HPDE6-E6E7 (cell line): Measurements from ENCODE around the gene MITD1.
"Not testable (repeated sequence)": the region's sequence is repeated elsewhere in the genome, so short reads cannot be mapped to it uniquely, and the experiment has no call there.

Experiments
- DNase-seq: peaks from one replicate; pipeline ENCODE4 v3.0.0; 2011; ENCODE audit warnings: missing footprints; ENCODE audit errors: extremely low spot score

MITD1 gene

DNA sequence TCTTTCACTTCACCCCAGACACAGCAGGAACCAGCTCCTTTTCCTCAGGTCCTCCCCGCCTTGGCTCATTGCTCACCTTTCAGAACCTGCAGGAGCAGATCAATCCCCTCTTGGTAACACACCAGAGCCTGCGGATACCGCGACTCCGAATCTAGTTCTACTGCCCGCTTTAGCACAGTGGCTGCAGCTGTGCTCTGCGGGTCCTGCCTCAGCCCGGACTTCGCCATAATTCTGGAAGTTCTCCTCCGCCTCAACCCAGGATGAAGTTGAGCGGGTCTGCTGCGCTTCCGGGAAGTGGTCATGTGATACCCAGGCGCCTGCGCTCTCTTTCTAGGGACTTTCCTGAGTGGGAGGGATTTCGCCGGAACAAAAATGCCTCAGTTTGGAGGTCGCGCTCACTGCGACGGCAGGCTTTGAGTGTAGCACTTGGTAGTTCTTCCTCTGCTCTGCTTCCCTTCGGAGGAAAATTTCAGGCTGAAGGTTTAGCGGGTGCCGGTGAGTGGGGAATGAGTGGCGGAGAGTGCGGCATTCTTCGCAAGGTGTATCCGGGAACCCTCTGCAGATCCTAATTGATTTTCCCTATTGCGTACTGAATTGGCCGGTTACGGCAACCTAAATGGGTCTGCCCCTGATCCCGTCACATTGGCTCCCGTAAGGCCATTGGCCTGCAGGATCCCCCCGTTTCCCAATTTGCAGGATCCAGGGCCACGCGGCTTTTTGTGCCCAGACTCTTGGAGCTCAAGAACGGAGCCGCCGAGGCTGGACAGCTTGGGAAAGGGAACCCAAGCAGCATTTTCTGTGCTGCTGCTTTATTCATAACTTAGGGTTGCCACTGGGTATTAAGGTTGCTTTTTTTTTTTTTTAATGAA is at the start of gene MITD1, which contains the start of gene MRPL30:
TSS of gene MITD1 (minus strand) at position 304 of the 869 bp plus-strand sequence. CDS start at position 227, 77 bp downstream.
TSS of gene MRPL30 (plus strand) at position 430 of the 869 bp plus-strand sequence. CDS start 5,020 bp downstream, outside the sequence.
- peak; percentile 80 for DNase-seq

DNA sequence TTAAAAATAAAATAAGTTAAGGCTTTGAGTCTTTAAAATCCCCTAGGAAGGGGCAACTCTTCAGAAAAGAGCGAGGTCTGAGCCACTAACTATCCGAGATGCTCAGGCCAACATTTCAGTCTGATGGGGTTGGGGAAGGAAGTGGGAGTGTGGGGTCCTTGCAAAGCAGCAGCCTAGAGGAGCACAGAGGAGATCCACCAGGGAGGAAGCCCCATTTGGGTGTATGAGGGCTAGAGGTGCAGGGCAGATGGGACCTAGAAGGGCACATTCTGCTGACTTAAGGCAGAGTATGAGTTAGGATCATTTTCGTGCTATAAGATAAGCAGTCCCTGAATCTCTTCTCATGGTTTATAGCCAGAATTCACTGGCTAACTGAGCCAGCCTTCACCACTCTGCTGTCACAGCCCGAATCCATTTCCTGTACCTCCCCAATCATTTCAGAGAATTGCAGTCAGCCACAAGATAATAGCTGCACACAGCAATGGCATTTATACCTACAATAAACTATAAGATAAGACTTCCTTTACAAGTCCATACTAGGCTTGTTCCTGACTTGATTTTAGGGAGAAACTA is 37.2 kb upstream of the MITD1 start:
- DNase-seq = no peak

DNA sequence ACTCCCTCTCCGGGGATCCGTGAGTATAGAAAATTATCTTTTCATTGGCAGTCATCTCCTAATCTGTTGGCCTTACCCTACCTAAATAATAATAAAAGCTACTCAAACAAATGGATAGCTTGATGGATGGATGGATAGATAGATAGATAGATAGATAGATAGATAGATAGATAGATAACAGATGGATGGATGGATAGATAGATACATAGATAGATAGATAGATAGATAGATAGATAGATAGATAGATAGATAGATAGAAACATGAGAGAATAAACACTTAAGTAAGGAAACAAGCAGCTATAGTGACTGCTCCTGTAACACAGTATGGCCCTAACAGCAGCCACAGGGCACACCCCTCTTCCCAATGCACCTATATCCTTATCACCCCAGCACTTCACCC is 35.2 kb upstream of the MITD1 start:
- no peak for DNase-seq

DNA sequence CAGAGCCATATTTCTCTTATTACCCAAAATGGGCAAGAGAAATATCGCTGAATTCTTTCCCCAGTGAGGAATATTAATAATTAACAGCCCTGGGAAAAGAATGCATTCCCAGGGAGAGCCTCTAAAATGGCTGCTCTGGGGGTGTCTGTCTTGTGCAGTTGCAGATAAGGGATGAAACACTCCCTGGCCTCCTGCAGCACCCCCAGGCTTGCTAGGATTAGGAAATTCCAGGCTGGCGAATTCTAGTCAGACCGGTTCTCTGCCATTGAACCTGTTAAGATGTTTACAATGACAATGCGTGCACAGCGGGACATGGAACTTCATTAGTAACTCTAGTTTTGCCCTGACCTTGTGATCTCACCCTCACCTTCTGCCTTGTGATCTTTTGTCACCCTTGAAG is 24.6 kb upstream of the MITD1 start:
- no peak for DNase-seq

DNA sequence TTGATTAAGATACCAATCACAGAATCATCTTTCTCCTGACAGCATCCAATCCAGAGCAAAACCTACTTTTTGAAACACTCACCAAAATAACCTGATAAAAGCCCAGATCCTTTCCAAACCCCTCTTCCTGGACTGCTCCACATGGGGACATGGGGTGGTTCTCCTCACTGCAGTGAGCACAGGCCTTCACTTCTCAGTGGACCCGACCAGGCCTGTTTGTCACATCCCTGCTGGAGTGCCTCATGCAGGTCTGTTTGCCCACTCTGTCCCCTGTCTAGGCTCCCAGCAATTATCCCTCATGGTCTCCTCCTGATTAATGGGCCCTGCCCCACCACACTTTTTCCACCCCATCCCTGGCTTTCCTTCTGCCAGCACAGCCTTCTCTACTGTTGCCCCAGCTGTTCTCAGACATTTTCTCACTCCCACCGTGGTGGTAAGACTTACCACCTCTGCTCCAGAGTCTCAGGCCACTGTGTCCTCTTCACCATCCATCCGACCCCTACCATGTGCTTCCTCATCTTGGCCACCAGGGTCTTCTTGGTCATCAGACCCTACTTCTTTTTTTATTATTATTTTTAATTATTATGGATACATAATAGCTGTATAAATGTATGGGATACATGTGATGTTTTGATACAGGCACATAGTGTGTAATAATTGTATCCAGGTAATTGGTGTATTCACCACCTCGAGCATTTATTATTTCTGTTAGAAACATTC is 21.3 kb upstream of the MITD1 start:
- no peak for DNase-seq

DNA sequence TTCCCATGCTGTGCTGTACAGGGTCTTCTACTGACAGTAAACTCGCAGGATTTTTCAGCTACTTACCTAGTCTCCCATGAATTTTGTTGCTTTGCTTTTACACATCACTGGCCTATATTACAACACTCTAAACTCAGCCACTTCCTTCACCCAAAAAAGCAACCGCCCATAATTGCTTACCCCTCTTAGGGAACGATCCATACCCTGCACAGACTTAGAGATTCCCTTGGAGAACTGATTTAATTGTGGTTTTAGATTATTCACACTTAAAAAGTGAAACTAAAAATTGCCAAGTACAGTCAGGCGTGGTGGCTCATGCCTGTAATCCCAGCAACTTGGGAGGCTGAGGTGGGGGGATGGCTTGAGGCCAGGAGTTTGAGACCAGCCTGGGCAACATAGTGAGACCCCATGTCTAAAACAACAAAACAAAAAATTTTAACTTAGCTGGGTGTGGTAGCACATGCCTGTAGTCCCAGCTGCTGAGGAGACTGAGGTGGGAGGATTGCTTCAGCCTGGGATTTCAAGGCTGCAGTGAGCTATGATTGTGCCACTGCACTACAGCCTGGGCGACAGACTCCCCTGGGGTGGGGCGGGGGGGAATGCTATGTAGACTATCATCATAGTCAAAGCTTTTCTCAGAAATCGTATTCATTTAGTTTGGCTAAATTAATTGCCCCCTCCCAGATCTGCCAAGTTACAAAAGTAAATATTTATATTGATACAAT is 19.4 kb upstream of the MITD1 start:
- no peak for DNase-seq

DNA sequence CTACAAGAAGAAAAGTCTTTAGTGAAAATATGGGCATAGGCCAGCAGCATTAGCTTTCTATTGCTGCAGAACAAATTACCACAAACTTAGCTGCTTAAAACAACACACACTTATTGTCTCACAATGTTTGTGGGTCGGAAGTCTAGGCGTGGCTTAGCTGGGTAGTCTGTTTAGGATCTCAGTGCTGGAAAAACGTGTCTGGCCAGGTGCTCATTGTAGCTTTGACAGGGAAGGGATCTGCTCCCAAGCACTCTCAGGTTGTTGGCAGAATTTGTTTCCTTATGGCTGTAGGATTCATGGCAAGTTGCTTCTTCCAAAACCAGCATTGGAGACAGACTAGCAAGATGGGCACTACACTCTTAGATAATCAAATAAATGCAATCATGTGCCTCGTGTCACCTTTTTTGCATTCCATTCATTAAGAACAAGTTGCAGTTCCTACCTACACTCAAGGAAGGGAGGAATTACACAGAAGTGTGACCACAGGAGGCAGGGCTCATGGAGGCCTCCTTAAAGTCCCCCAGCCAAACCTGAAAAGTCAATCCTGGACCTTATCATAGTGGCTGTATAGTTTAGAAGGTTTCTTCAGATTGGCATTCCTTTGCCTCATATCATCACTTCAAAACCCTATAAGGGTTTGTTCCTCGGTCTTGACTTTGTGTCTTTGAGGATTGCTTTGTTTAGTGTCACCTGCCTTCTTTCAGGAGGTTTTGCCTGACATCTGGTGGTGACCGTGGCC is 17.4 kb upstream of the MITD1 start:
- no peak for DNase-seq

DNA sequence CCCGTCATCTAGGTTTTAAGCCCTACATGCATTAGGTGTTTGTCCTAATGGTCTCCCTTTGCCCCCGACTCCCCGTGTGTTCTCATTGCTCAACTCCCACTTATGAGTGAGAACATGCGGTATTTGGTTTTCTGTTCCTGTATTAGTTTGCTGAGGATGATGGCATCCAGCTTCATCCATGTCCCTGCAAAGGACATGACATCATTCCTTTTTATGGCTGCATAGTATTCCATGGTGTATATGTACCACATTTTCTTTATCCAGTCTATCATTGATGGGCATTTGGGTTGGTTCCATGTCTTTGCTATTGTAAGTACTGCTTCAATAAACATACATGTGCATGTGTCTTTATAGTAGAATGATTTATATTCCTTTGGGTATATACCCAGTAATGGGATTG is 11.5 kb upstream of the MITD1 start:
- DNase-seq = not testable (repeated sequence)

DNA sequence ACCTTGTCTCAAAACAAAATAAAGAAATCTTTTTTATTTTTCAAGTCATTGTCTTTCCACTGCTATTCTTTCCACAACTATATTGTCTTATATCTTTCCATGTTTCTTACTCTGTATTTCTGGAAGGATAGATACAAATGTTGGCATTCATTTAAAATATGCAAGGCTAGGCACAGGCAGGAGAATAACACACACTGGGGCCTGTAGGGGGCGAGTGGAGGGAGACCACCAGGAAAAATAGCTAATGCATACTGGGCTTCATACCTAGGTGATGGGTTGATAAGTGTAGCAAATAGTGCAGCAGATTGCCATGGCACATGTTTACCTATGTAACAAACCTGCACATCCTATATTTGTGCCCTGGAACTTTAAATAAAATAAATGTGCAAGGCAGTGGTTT is 9.7 kb upstream of the MITD1 start:
- no peak for DNase-seq

DNA sequence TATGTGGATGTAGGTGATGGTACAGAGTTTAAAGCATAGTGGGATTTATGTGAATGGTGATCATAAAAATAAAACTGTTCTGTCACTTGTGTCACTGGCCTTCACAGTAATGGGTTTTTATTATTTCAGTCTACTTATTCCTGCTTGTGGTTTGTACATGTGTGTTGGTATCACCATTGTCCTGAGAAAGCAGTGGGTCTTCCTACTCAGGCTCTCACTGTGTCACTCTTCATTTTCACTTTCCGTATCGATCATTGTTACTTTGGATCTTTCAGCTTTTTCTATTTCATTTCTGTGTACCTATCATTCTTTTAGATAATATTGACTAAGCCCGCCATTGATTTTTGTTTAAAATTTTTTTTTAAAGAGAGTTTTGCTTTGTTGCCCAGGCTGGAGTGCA is 7.5 kb upstream of the MITD1 start:
- DNase-seq = no peak

DNA sequence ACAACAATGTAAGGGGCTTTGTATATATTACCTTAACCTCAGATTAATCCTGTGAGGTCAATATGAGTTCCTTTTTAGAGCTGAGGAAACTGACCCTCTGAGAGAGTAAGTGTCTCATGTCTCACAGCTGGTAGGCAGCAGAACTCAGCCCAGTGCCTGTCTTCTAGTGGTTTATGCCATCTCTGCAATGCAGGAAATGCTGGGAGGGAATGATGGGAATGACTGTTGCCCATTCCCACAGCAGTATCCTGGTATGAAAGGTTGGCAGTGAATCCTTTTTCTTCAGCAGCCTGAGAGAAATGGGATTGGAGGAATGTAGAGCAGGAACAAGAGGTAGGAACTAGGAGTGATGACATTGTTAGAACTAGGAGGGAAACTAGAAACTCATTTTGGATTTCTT is 6.2 kb upstream of the MITD1 start:
- DNase-seq = no peak

DNA sequence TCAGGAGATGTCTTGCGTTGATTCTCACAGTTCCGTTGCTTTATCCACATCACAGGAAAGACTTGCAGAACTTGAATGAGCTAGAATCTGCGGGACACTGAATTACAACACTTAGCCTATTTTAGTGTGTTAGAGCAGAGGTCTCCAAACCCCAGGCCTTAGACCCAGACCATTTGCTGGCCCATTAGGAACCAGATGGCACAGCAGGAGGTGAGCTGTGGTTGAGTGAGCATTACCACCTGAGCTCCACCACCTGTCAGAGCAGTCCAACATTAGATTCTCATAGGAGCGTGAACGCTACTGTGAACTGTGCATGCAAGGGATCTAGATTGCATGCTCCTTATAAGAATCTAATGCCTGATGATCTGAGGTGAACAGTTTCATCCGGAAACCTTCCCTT is 4.0 kb upstream of the MITD1 start:
- no peak for DNase-seq

DNA sequence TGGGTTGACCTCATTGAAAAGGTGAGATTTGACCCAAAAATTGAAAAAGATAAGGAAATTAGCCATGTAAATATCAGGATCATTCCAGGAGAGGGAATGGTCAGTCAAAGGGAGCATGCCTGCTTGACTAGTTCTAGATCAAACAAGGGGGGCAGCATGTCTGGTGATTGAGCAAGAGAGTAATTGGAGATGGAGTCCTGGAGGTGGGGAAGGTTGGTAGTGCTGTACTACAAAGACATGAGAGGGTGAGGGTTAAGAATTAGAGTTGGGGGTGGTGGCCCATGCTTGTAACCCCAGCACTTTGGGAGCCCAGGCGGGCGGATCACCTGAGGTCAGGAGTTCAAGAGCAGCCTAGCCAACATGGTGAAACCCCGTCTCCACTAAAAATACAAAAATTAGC is 2.2 kb upstream of the MITD1 start:
- no peak for DNase-seq

DNA sequence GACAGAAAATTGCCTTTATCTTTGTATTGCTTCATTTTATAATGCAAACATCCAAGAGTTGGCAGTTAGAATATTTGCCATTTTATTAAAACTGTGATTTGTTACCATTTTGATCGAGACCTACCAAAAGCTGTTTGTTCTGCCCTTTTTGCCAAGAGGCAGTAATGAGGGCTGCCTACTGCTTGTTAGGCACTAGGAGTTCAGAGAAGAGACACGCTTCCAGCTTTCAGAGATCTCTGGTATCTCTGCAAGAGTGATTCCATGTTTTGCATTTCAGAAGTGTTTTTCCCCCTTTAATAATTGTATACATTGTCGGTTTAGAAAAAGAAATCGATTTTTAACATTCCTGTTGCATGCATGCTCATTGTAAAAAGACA is 754 bp upstream of the MITD1 start:
- DNase-seq = no peak

DNA sequence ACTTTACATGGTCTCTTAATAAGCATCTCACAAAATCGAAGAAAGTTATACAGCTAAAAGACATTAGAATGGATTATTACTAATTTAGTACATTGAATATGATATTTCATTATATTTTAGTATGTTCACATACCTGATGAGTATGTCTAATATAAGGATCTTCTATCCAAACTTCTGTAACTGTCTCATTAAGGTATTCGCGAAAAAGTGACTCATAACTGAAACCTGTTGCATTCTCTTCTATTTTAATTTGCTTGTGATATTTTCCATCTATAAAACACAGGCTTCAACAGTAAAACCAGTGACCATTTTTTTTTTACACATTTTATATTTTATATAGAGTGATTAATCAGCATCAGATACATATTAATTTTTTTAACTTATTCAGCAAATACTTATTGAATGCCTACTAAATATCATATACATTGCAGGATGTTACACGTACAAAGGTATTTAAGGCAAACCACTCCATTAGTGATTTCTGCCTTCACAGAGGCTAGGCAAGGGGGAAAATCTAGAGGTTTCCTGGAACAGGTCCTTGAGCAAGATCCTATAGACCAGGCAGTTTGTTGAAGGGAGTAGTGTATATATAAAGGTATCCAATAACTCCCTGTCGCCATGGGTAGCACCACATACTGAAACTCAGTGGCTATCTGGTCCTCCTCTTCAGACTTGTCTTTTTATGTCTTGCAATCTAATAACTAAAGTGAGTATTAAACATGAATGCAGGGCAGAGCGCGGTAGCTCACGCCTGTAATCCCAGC is 9.3 kb downstream of the MITD1 start:
- no peak for DNase-seq

DNA sequence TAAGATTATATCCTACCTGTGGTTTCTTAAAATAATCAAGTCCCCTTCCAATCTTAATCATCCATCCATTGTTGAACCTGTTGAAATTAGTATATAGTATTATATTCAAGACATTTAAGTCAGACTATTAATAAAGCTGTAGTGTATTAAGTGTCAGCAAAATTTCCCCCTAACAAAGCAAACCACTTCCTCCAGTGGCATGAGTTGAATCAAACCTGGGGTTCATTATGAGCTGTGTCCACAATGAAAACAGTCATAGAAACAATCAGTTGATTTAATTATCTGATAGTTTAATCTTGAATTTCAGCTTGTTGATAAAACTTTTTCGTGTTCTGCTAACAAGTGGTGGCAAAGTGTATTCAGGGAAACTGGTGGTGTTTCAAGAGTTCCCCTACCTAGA is 11.3 kb downstream of the MITD1 start:
- DNase-seq = no peak

DNA sequence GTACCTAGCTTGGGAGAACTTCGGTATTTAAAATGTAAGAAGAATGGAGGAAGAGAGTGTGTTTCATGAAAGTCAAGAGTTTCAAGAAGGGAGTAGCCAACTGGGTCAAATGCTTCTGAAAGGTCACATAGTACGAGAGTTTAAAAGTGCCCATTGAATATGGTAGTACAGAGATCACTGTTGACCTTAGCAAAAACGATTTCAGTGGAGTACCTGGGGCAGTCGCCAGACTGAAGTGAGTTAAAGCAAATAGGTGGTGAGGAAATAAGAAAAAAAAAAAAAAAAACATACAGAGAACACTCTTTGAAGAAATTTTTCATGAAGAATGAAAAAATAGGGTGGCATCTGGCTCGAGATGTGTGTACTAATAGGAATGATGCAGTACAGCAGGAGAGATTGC is 14.6 kb downstream of the MITD1 start:
- no peak for DNase-seq

DNA sequence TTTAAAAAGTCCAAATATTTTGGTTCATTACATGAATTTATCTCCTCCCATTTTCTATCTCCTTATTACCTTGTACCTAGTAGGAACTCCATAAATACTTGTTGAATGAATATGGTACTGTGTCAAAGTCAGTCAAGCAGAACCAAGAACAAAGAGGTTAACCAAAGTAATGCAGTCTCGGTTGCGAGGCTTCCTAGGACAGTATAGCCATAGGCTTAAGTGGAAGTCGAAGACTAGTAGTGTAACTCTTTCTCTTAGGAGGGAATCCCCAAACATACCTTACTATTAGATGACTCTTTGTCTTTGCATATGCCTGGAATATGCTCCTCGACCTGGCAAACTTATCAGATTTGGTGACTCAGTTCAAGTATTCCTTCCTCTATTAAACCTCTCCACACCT is 21.3 kb downstream of the MITD1 start:
- no peak for DNase-seq

DNA sequence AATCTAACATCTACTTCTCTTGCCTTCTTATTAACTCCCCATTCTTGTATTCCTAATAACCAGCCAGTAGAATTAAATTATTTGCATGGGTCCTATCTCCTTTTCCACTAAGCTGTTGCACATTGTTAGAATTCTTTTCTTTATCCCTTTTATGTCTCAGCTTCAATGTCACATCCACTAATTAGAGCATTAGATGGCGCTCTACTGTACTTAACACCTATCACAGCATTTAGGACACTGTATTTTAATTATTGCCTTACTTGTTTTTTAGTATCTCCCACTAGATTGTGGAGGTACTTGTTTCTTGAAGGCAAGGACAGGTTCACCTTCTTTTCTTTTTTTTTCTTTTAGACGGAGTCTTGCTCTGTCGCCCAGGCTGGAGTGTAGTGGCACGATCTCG is 22.3 kb downstream of the MITD1 start:
- no peak for DNase-seq

DNA sequence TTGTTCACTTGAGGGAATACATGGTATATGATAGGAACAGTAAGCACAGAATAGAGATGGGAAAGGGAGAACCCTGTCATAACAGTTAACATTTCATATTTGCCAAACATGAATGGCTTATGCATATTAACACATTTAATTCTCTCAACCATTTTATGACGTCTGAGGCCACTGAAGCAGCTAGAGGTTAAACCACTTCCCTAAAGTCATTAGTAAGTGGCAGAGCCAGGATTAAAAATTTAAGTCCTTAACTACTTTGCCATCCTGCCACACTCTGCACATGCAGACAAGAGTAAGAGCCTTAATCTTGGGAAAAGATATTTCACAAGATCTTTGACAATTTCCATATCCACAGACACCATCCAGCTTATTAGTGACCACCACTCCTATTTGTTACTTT is 24.0 kb downstream of the MITD1 start:
- no peak for DNase-seq
